GM23338 (cell line): ENCODE results near the gene ASTL.

Experiments
- CTCF ChIP-seq, 2 experiments: fragments of 200-600 bp in 1 of 2; sonication (generic) in 1 of 2; conservative IDR thresholded peaks; 2 replicates each; pipeline versions ENCODE4 v1.5.1 to v1.6.1; 2016 to 2017; ENCODE audit warnings: antibody characterized with exemption in 2 of 2, low read depth in 2 of 2, mild to moderate bottlenecking in 2 of 2, moderate library complexity in 1 of 2
- POLR2AphosphoS5 ChIP-seq: IDR thresholded peaks from 2 replicates; pipeline ENCODE4 v1.6.1; 2016; ENCODE audit warnings: antibody characterized with exemption, low read depth
- REST ChIP-seq: IDR thresholded peaks from one replicate; pipeline ENCODE4 v1.6.1; 2018; ENCODE audit warnings: antibody characterized with exemption; ENCODE audit not compliant: unreplicated experiment

- no peak for TF ChIP-seq POLR2AphosphoS5
- no peak for TF ChIP-seq CTCF (conservative IDR thresholded peaks at IDR 0.05; ENCODE audit: low read depth in 2 of 2)
- no peak for TF ChIP-seq REST
These were observed 18.1 kb downstream of the ASTL start for GRCh38 chr2:96120091-96120720.
